H9 (cell line): Measurements from ENCODE around the gene SHISA9. TPM values are rescaled to one million over a fixed set of nuclear protein-coding genes. Genes with fewer than 3 reads are reported as not detected.
A peak's percentile ranks its signal among the peaks of the same experiment; 100 is the strongest.

Source experiments
- DNase-seq: peaks from one replicate; pipeline ENCODE4 v3.0.0-alpha.2; 2017
- H2AFZ ChIP-seq: one replicate; pipeline ENCODE4 v1.6.1; 2013; ENCODE audit warnings: mild to moderate bottlenecking, low read length, control low read depth, moderate library complexity
- H2AK5ac ChIP-seq: 2 replicates; pipeline ENCODE4 v1.6.1; 2013; ENCODE audit warnings: low read length, control low read depth, mixed read lengths; ENCODE audit not compliant: insufficient read length
- H2BK120ac ChIP-seq: one replicate; pipeline ENCODE4 v1.6.1; 2013; ENCODE audit warnings: low read depth, mild to moderate bottlenecking, low read length, control low read depth, inconsistent platforms; ENCODE audit not compliant: poor library complexity, severe bottlenecking
- H2BK12ac ChIP-seq: 2 replicates; pipeline ENCODE4 v1.6.1; 2013; ENCODE audit warnings: low read length, control low read depth, mixed read lengths, low read depth; ENCODE audit not compliant: insufficient read length
- H2BK15ac ChIP-seq: 2 replicates; pipeline ENCODE4 v1.6.1; 2013; ENCODE audit warnings: low read depth, low read length, control low read depth
- H2BK20ac ChIP-seq: one replicate; pipeline ENCODE4 v1.6.1; 2013; ENCODE audit warnings: low read depth, mild to moderate bottlenecking, low read length, control low read depth, inconsistent platforms; ENCODE audit not compliant: poor library complexity, severe bottlenecking
- H2BK5ac ChIP-seq: 2 replicates; pipeline ENCODE4 v1.6.1; 2013; ENCODE audit warnings: low read length, control low read depth, mixed read lengths; ENCODE audit not compliant: insufficient read length
- H3K14ac ChIP-seq: 2 replicates; pipeline ENCODE4 v1.6.1; 2013; ENCODE audit warnings: low read length, control low read depth; ENCODE audit not compliant: insufficient read depth
- H3K18ac ChIP-seq: 2 replicates; pipeline ENCODE4 v1.6.1; 2013; ENCODE audit warnings: low read depth, mild to moderate bottlenecking, mixed read lengths, low read length, control low read depth; ENCODE audit not compliant: insufficient read length
- H3K23ac ChIP-seq: 2 replicates; pipeline ENCODE4 v1.6.1; 2013; ENCODE audit warnings: low read length, control low read depth, mixed read lengths, low read depth; ENCODE audit not compliant: insufficient read length
- H3K23me2 ChIP-seq: 2 replicates; pipeline ENCODE4 v1.6.1; 2013; ENCODE audit warnings: low read depth, mild to moderate bottlenecking, mixed read lengths, low read length, control low read depth; ENCODE audit not compliant: insufficient read length, poor library complexity, severe bottlenecking
- H3K27ac ChIP-seq: 2 replicates; pipeline ENCODE4 v1.5.1; 2013; ENCODE audit warnings: low read length, control low read depth, mixed read lengths, low read depth; ENCODE audit not compliant: insufficient read length
- H3K27me3 ChIP-seq: 2 replicates; pipeline ENCODE4 v1.6.1; 2013; ENCODE audit warnings: low read length, control low read depth, inconsistent platforms; ENCODE audit not compliant: insufficient read depth
- H3K4ac ChIP-seq: 2 replicates; pipeline ENCODE4 v1.6.1; 2013; ENCODE audit warnings: low read depth, mild to moderate bottlenecking, control low read depth, inconsistent platforms, low read length, moderate library complexity
- H3K4me1 ChIP-seq: 2 replicates; pipeline ENCODE4 v1.6.1; 2013; ENCODE audit warnings: low read length, control low read depth, inconsistent platforms; ENCODE audit not compliant: insufficient read depth
- H3K4me2 ChIP-seq: 2 replicates; pipeline ENCODE4 v1.6.1; 2013; ENCODE audit warnings: low read length, control low read depth, mixed read lengths; ENCODE audit not compliant: insufficient read length, insufficient read depth
- H3K56ac ChIP-seq: 2 replicates; pipeline ENCODE4 v1.6.1; 2013; ENCODE audit warnings: low read depth, mild to moderate bottlenecking, mixed read lengths, low read length, control low read depth; ENCODE audit not compliant: insufficient read length
- H3K79me1 ChIP-seq: 2 replicates; pipeline ENCODE4 v1.6.1; 2013; ENCODE audit warnings: low read depth, mild to moderate bottlenecking, moderate library complexity, low read length, control low read depth, inconsistent platforms; ENCODE audit not compliant: insufficient read depth, poor library complexity, severe bottlenecking
- H3K79me2 ChIP-seq: 2 replicates; pipeline ENCODE4 v1.6.1; 2013; ENCODE audit warnings: low read length, control low read depth, inconsistent platforms; ENCODE audit not compliant: insufficient read depth
- H3K9ac ChIP-seq: 2 replicates; pipeline ENCODE4 v1.6.1; 2013; ENCODE audit warnings: low read length, control low read depth, mixed read lengths; ENCODE audit not compliant: insufficient read length; ENCODE audit errors: extremely low read depth
- H3K9me3 ChIP-seq: one replicate; pipeline ENCODE4 v1.6.1; 2013; ENCODE audit warnings: low read depth, low read length, inconsistent platforms; ENCODE audit not compliant: control insufficient read depth
- H3T11ph ChIP-seq: one replicate; pipeline ENCODE4 v1.6.1; 2013; ENCODE audit warnings: mild to moderate bottlenecking, low read length, control low read depth, inconsistent platforms
- H4K20me1 ChIP-seq: one replicate; pipeline ENCODE4 v1.6.1; 2013; ENCODE audit not compliant: control insufficient read depth, insufficient read length, insufficient read depth
- H4K5ac ChIP-seq: 2 replicates; pipeline ENCODE4 v1.6.1; 2013; ENCODE audit warnings: low read depth, mild to moderate bottlenecking, mixed read lengths, low read length, control low read depth; ENCODE audit not compliant: insufficient read length
- H4K8ac ChIP-seq: replicated peaks from 2 replicates; pipeline ENCODE4 v1.6.1; 2013; ENCODE audit warnings: low read length, control low read depth, mixed read lengths, low read depth; ENCODE audit not compliant: insufficient read length
- H4K91ac ChIP-seq: 2 replicates; pipeline ENCODE4 v1.6.1; 2013; ENCODE audit warnings: low read depth, mild to moderate bottlenecking, moderate library complexity, mixed read lengths, low read length, control low read depth; ENCODE audit not compliant: insufficient read length
- H3K27ac Mint-ChIP-seq, 3 experiments: 2 replicates in 2 of 3; 3 replicates in 1 of 3; pipeline ENCODE4 v1.8.0; 2020 to 2021; ENCODE audit warnings: mixed read lengths in 3 of 3, mild to moderate bottlenecking in 1 of 3, moderate library complexity in 1 of 3
- H3K27me3 Mint-ChIP-seq: 2 replicates; pipeline ENCODE4 v1.8.0; 2021; ENCODE audit warnings: low read depth, mild to moderate bottlenecking, moderate library complexity, mixed read lengths
- H3K36me3 Mint-ChIP-seq, 3 experiments: 2 replicates in 2 of 3; 3 replicates in 1 of 3; pipeline ENCODE4 v1.8.0; 2020 to 2021; ENCODE audit warnings: low read depth in 3 of 3, mixed read lengths in 3 of 3; ENCODE audit not compliant: insufficient read depth in 1 of 3
- H3K4me1 Mint-ChIP-seq, 2 experiments: 2 replicates each; pipeline ENCODE4 v1.8.0; 2020; ENCODE audit warnings: mixed read lengths in 2 of 2
- H3K4me3 Mint-ChIP-seq, 2 experiments: 2 replicates in 1 of 2; 3 replicates in 1 of 2; pipeline ENCODE4 v1.8.0; 2020 to 2021; ENCODE audit warnings: mild to moderate bottlenecking in 2 of 2, mixed read lengths in 2 of 2, moderate library complexity in 1 of 2
- H3K9me3 Mint-ChIP-seq, 2 experiments: 2 replicates in 1 of 2; 3 replicates in 1 of 2; pipeline ENCODE4 v1.8.0; 2020; ENCODE audit warnings: mild to moderate bottlenecking in 2 of 2, mixed read lengths in 2 of 2, moderate library complexity in 1 of 2
- WGBS: extraction: QIAGEN DNeasy Blood & Tissue Kit; methylation state at CpG from one replicate; pipeline ENCODE4 v1.1.7; 2013; ENCODE audit warnings: missing lambda C conversion rate, low lambda C conversion rate, mixed read lengths; ENCODE audit not compliant: insufficient read length; ENCODE audit errors: extremely low coverage; 5-methylcytosine and 5-hydroxymethylcytosine counted together
- total RNA-seq: library from RNA; stranded (reverse); gene quantifications from 2 replicates; pipeline ENCODE4 v1.2.1, GENCODE V29; 2021
- TF ChIP-seq, protein P1 (sequence below): fragments of 200-600 bp; sonication (generic); conservative IDR thresholded peaks from 3 replicates; pipeline ENCODE4 v1.8.0; 2021; ENCODE audit warnings: antibody characterized with exemption, mild to moderate bottlenecking

The SHISA9 gene
- total RNA-seq, 1 experiment from 2014 or later = 7.0 TPM

DNA sequence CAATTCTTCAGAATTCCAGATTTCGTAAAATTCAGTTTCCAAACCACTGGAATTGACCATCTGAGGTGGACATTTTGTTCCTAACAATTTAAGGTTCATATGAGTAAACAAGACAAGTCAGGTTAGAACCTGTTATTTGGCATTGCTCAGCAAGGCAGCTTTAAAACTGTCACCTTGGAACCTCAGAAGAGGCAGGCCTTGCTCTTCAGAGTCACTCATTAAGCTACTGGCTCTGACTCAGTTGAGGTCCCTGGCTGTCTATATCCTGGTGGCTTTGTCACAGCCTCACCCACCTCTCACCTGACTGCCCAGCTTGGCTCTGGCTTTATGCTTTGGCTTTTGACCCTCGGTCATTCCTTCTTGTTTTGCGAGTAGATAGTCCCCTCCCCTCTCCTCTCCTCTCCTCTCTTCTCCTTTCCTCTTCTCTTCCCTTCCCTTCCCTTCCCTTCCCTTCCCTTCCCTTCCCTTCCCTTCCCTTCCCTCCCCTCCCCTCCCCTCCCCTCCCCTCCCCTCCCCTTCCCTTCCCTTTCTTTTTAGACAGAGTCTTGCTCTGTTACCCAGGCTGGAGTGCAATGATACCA, 238.4 kb downstream of the SHISA9 start:
- H3K27me3 Mint-ChIP-seq = no peaks in the 10 kb centered on the region; the same call in 1 of the 2 replicates
- peaks cover 6% of the 10 kb centered on the region; the same call in 1 of the 2 replicates for H3K4me1 ChIP-seq
- DNase-seq = no peak
- H2BK5ac ChIP-seq = no peak overlapping the region
- H3K79me1 ChIP-seq = no peaks in the 10 kb centered on the region
- H3K27me3 ChIP-seq = no peaks in the 10 kb centered on the region
- H4K5ac ChIP-seq = no peak overlapping the region
- 0 out of 7 replicates have a peak overlapping the region, but pooled peaks of 1 of the 3 experiments have one; percentile 27 for H3K27ac Mint-ChIP-seq
- H3K36me3 Mint-ChIP-seq = peaks cover 0 to 7% (median under 1%) of the 10 kb centered on the region in 3 experiments; a peak in 3 of 7 replicates
- H3K9me3 Mint-ChIP-seq = no peaks in the 10 kb centered on the region
- H3K9ac ChIP-seq = no peak overlapping the region
- no peak overlapping the region for H2AK5ac ChIP-seq
- no peak overlapping the region for H2BK15ac ChIP-seq
- no peaks in the 10 kb centered on the region for H4K20me1 ChIP-seq
- no peak overlapping the region for H3T11ph ChIP-seq
- no peak overlapping the region for H3K4me3 Mint-ChIP-seq
- H3K9me3 ChIP-seq = no peaks in the 10 kb centered on the region
- H4K91ac ChIP-seq = no peak overlapping the region
- no peak overlapping the region for H3K4me2 ChIP-seq
- no peak overlapping the region for H4K8ac ChIP-seq
- 0 out of 2 replicates have a peak, but pooled peaks cover 2% of the 10 kb centered on the region for H3K79me2 ChIP-seq
- H2BK12ac ChIP-seq = no peak overlapping the region
- no peak overlapping the region for H3K4ac ChIP-seq
- no peak overlapping the region for H3K18ac ChIP-seq
- H3K23me2 ChIP-seq = no peaks in the 10 kb centered on the region
- H2BK120ac ChIP-seq = no peak overlapping the region
- H3K56ac ChIP-seq = no peak overlapping the region
- H3K4me1 Mint-ChIP-seq = peaks cover 6 to 7% of the 10 kb centered on the region in 2 experiments
- no CpG with 5 or more reads among the region's 3 CpGs for WGBS
- no peak overlapping the region for H3K23ac ChIP-seq
- no peak overlapping the region for H3K27ac ChIP-seq
- no peak overlapping the region for H2AFZ ChIP-seq
- H2BK20ac ChIP-seq = no peak overlapping the region
- no peak overlapping the region for H3K14ac ChIP-seq
- TF ChIP-seq, protein P1, sequence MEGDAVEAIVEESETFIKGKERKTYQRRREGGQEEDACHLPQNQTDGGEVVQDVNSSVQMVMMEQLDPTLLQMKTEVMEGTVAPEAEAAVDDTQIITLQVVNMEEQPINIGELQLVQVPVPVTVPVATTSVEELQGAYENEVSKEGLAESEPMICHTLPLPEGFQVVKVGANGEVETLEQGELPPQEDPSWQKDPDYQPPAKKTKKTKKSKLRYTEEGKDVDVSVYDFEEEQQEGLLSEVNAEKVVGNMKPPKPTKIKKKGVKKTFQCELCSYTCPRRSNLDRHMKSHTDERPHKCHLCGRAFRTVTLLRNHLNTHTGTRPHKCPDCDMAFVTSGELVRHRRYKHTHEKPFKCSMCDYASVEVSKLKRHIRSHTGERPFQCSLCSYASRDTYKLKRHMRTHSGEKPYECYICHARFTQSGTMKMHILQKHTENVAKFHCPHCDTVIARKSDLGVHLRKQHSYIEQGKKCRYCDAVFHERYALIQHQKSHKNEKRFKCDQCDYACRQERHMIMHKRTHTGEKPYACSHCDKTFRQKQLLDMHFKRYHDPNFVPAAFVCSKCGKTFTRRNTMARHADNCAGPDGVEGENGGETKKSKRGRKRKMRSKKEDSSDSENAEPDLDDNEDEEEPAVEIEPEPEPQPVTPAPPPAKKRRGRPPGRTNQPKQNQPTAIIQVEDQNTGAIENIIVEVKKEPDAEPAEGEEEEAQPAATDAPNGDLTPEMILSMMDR = no peak
